Body of pancreas (tissue), 4 donors: ENCODE data around the gene CHPF2. TPM values are rescaled to one million over a fixed set of nuclear protein-coding genes. Genes with fewer than 3 reads are reported as not detected.

Experiments used
- ATAC-seq: fragments of 150-250 bp; one replicate; pipeline ENCODE4 v1.9.1; 2016
- DNase-seq, 4 donors: peaks; one replicate each; pipeline ENCODE4 v3.0.0-alpha.2; 2019
- H3K27ac ChIP-seq, 4 donors: fragments of 200-600 bp; sonication (generic); 1 replicate in 3 of 4; 2 replicates in 1 of 4; pipeline versions ENCODE4 v1.5.1 to v1.6.1; 2016 to 2019; ENCODE audit warnings: mild to moderate bottlenecking in 1 of 4, mixed read lengths in 1 of 4, moderate library complexity in 1 of 4
- H3K27me3 ChIP-seq, 2 donors: fragments of 200-600 bp; sonication (generic); one replicate each; pipeline ENCODE4 v1.6.0; 2016; ENCODE audit warnings: mild to moderate bottlenecking in 1 of 2
- H3K36me3 ChIP-seq, 2 donors: fragments of 200-600 bp; sonication (generic); replicated peaks in 1 of 2; 2 replicates each; pipeline ENCODE4 v1.5.1; 2016; ENCODE audit warnings: low read depth in 2 of 2; ENCODE audit not compliant: insufficient read depth in 1 of 2
- H3K4me1 ChIP-seq: fragments of 200-600 bp; sonication (generic); one replicate; pipeline ENCODE4 v1.6.0; 2016
- H3K4me3 ChIP-seq, 2 donors: fragments of 200-600 bp; sonication (generic); 1 replicate in 1 of 2; 2 replicates in 1 of 2; pipeline ENCODE4 v1.5.1; 2016 to 2019
- H3K9me3 ChIP-seq, 3 donors: fragments of 200-600 bp; sonication (generic); 1 replicate in 2 of 3; 2 replicates in 1 of 3; pipeline ENCODE4 v1.5.1; 2016
- POLR2A ChIP-seq, 3 donors: fragments of 450-650 bp; IDR thresholded peaks; one replicate each; pipeline ENCODE4 v1.6.1; 2016; ENCODE audit warnings: antibody characterized with exemption in 3 of 3, mild to moderate bottlenecking in 2 of 3
- WGBS, 2 donors: methylation state at CpG; one replicate each; pipeline ENCODE4 v1.1.5; 2017; 5-methylcytosine and 5-hydroxymethylcytosine counted together
- intact Hi-C: fragments of 100-400 bp; cut with DNase I; formaldehyde crosslinking; loops from one replicate; pipeline ENCODE4 v1.15.1; 2023
- total RNA-seq, 2 donors: library from RNA; depleted of rRNA; stranded (reverse); fragments of >200 nt; gene quantifications; one replicate each; pipeline ENCODE4 v1.1.0, GENCODE V29; 2016
- TF ChIP-seq, protein P1 (sequence below), 7 experiments: fragments of 450-650 bp in 4 of 7; fragments of 200-600 bp in 3 of 7; sonication (generic) in 3 of 7; IDR thresholded peaks; one replicate each; pipeline ENCODE4 v1.5.1; 2016 to 2019; ENCODE audit warnings: antibody characterized with exemption in 7 of 7

CHPF2 gene
- total RNA-seq, 2 donors from 2014 or later: 24.4 to 52.1 TPM

DNA sequence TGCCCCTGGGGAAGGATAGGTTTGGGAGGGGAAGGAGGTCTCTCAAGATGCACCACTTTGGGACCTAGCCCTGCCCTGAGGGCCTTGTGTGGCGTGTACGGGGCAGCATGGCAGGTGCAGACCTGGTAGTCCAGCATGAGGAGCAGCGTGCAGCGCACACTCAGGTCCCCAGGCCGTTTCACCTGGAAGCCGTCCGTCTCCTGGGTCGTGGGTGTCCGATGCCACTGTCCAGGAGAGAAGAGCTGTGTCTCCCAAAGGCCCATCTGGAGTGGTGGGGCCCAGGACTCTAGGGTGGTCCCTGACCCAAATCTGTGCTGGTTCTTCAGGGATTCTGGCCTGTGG, 9.4 kb downstream of the CHPF2 start:
- DNase-seq: no peak
- intact Hi-C loops: loop anchor here (5.0 kb wide), 1 partner anchor 66 kb away; no protein-coding TSS in a partner anchor
- ATAC-seq: no peak
- peaks cover 36% of the 10 kb centered on the region for H3K4me1 ChIP-seq
- H3K27me3 ChIP-seq: no peaks in the 10 kb centered on the region
- H3K27ac ChIP-seq: no peak overlapping the region
- peaks cover 0 to 12% of the 10 kb centered on the region in 2 donors for H3K36me3 ChIP-seq
- no peaks in the 10 kb centered on the region for H3K9me3 ChIP-seq
- TF ChIP-seq, protein P1, sequence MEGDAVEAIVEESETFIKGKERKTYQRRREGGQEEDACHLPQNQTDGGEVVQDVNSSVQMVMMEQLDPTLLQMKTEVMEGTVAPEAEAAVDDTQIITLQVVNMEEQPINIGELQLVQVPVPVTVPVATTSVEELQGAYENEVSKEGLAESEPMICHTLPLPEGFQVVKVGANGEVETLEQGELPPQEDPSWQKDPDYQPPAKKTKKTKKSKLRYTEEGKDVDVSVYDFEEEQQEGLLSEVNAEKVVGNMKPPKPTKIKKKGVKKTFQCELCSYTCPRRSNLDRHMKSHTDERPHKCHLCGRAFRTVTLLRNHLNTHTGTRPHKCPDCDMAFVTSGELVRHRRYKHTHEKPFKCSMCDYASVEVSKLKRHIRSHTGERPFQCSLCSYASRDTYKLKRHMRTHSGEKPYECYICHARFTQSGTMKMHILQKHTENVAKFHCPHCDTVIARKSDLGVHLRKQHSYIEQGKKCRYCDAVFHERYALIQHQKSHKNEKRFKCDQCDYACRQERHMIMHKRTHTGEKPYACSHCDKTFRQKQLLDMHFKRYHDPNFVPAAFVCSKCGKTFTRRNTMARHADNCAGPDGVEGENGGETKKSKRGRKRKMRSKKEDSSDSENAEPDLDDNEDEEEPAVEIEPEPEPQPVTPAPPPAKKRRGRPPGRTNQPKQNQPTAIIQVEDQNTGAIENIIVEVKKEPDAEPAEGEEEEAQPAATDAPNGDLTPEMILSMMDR (IDR thresholded peaks at IDR 0.05): no peak
- TF ChIP-seq POLR2A (IDR thresholded peaks at IDR 0.05): no peak
- H3K4me3 ChIP-seq: no peak overlapping the region
- 89 to 91% methylated on average over 5 to 9 of the region's 9 CpGs for WGBS, 2 donors

DNA sequence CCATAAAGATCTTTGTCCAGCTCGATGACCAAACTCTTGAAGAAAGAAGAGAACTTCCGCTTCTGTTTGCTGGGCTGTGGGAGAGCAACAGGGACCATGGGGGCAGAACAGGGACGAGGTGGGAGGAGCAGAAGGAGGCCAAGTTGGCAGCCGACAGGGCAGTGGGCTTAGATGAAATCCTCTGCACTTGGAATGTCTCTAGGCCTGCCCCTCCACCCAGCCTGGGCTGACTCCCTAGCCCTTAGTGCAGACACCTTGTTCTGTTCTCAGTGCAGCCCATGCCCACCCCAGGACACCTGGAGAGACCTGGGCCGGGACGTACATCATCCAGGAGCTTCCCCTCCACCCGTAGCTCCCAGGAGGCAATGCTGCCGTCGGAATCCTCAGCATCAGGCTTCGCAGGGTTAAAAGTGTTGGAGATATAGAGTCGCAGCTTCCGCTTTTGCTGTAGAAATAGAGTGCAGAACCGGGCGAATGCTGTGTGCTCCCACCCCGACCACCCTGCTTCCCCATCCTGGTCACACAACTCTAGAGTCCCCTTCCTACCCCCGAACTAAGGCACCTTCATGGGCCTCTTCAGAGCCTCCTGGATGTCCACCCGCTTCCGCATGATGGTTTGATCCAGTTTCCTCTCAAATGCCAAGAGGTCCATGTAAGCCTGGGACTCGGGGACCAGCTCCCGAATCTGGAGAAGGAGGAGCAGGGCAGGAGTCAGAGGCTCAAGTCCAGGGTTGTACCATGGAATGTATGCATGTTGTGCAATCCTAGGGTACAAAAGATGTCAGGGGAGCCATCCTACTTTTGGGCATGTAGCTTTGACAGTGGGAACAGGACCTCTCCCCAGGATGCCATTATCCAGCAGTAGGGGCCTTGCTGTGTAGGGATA, 10.1 kb downstream of the CHPF2 start:
- DNase-seq: no peak
- Histone ChIP-seq H3K36me3 (peaks cover 0 to 10% of the 10 kb centered on the region in 2 donors), H3K27me3 (no peaks in the 10 kb centered on the region), H3K4me3 (no peak overlapping the region), H3K9me3 (no peaks in the 10 kb centered on the region), H3K4me1 (peaks cover 43% of the 10 kb centered on the region), H3K27ac (no peak overlapping the region)
- intact Hi-C loops: loop anchor here (5.0 kb wide), 1 partner anchor 65 kb away; no protein-coding TSS in a partner anchor
- 56 to 57% methylated on average over 19 of the region's 20 CpGs for WGBS, 2 donors
- ATAC-seq: no peak
- no peak for TF ChIP-seq POLR2A (IDR thresholded peaks at IDR 0.05)
- TF ChIP-seq, protein P1 (IDR thresholded peaks at IDR 0.05): no peak

DNA sequence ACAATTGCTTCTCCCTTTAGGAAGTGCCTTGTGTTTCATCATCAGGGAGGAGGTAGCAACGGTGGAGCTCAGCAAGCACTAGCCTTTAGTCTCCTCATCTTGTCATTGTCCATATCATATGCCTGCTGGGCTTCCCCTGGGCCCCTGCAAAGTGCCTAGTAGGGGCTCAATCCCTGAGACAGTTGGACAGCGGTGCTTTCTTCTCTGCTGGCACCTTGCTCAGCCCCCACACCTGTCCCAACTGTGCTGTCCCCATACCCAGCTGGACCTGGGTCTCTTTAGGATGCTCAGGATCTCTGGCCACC, 10.7 kb downstream of the CHPF2 start:
- Histone ChIP-seq H3K27me3 (no peaks in the 10 kb centered on the region), H3K9me3 (no peaks in the 10 kb centered on the region), H3K4me1 (peaks cover 49% of the 10 kb centered on the region), H3K36me3 (peaks cover 0 to 7% of the 10 kb centered on the region in 2 donors), H3K4me3 (no peak overlapping the region), H3K27ac (no peak overlapping the region)
- DNase-seq (no peak), ATAC-seq (no peak)
- no peak for TF ChIP-seq POLR2A (IDR thresholded peaks at IDR 0.05)
- TF ChIP-seq, protein P1 (IDR thresholded peaks at IDR 0.05): no peak
- WGBS, 2 donors: 0 to 36% methylated on average over 1 to 2 of the region's 2 CpGs
- intact Hi-C loops: loop anchor here (5.0 kb wide), 1 partner anchor 64 kb away; no protein-coding TSS in a partner anchor

DNA sequence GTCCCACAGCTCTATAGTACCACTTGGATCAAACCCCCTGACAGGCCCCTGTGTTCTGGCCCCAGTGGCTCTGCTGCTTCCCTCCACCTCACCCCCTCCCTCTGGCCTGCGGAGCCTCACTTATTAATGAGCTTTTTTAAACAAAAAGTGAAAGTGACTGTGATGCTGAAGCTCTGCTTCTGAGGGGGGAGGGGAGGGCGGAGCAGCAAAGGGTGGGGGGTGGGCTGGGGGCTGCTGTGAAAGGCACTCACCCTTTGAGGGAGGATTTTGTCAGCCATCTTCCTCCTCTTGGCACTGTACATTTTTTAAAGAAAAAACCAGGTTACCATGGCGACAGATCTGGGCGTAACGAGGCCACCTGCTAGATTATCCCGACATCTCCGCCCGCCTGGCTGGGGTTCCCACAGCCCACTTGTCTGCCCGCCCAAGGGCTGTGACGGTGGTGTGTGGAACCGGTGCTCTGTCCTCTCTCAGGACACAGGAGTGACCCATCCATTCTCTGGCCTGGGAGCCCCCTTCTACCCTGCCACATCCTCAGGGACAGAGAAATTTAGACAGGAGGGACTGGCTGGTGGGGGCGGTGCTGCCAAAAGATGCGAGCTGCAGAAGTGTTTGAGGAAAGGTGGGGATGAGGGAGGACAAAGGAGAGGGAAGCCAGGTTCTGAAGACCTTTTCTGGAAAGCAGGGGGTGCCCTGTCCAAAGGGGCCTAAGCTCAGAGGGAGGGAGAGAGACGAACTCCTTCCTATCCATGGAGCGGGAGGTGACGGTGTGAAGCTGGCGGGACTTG, 11.3 kb downstream of the CHPF2 start:
- H3K4me3 ChIP-seq: no peak overlapping the region
- H3K4me1 ChIP-seq: peaks cover 50% of the 10 kb centered on the region
- WGBS, 2 donors: 29 to 40% methylated on average over 11 to 17 of the region's 17 CpGs
- no peaks in the 10 kb centered on the region for H3K9me3 ChIP-seq
- intact Hi-C loops: loop anchor here (5.0 kb wide), 1 partner anchor 64 kb away; no protein-coding TSS in a partner anchor
- DNase-seq (no peak), ATAC-seq (no peak)
- no peaks in the 10 kb centered on the region for H3K27me3 ChIP-seq
- H3K36me3 ChIP-seq: peaks cover 0 to 7% of the 10 kb centered on the region in 2 donors
- H3K27ac ChIP-seq: no peak overlapping the region
- TF ChIP-seq, protein P1 (IDR thresholded peaks at IDR 0.05): no peak
- no peak for TF ChIP-seq POLR2A (IDR thresholded peaks at IDR 0.05)
